Lower leg skin (tissue), 3 donors: ENCODE measurements around the gene STK33.

Source experiments
- POLR2A ChIP-seq, 2 donors: fragments of 450-650 bp; IDR thresholded peaks; one replicate each; pipeline ENCODE4 v1.6.1; 2016 to 2017; ENCODE audit warnings: antibody characterized with exemption in 2 of 2, mild to moderate bottlenecking in 1 of 2, moderate library complexity in 1 of 2
- TF ChIP-seq, protein P1 (sequence below), 3 donors: fragments of 450-650 bp; IDR thresholded peaks; one replicate each; pipeline ENCODE4 v1.5.1; 2016; ENCODE audit warnings: antibody characterized with exemption in 3 of 3, mild to moderate bottlenecking in 3 of 3, moderate library complexity in 2 of 3

DNA sequence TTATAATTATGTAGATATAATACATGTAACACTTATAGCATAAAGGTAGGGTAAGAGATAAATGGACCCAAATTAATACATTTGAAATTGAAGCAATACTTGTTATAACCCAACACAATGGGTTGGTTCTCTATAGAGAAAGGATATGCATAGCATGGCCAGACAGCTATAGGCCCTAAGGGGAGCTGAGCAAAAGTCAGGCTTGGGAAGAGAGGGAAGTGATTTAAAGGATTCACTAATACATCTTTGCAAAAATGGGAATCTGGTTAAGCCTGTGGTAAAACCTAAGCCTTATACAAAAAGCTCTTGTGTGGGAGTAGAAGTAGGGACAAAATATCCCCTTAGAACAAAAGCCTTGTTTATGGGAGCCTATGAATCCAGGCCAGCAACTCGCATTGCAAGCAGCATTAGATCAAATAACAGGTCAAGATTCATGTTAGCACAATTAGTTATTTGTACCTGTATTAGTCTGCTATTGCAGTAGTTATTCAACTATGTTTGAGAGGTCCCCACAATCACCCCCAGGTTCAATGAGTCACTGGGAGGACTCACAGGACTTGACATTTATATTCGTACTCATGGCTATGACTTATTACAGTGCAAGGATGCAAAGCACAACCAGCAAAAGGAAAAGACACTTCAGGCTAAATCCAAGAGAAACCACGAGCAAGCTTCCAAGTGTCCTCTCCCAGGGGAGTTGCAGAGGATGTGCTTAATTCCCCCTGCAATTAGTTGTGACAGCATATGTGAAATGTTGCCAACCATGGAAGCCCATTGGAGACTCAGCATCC, 185.7 kb downstream of the STK33 start:
- TF ChIP-seq, protein P1, sequence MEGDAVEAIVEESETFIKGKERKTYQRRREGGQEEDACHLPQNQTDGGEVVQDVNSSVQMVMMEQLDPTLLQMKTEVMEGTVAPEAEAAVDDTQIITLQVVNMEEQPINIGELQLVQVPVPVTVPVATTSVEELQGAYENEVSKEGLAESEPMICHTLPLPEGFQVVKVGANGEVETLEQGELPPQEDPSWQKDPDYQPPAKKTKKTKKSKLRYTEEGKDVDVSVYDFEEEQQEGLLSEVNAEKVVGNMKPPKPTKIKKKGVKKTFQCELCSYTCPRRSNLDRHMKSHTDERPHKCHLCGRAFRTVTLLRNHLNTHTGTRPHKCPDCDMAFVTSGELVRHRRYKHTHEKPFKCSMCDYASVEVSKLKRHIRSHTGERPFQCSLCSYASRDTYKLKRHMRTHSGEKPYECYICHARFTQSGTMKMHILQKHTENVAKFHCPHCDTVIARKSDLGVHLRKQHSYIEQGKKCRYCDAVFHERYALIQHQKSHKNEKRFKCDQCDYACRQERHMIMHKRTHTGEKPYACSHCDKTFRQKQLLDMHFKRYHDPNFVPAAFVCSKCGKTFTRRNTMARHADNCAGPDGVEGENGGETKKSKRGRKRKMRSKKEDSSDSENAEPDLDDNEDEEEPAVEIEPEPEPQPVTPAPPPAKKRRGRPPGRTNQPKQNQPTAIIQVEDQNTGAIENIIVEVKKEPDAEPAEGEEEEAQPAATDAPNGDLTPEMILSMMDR (IDR thresholded peaks at IDR 0.05), result no peak
- no peak for TF ChIP-seq POLR2A (IDR thresholded peaks at IDR 0.05)
